GM13977 (cell line): Measurements from ENCODE around the gene BRS3.
"Not testable (repeated sequence)": the region's sequence is repeated elsewhere in the genome, so short reads cannot be mapped to it uniquely, and the experiment has no call there.

Experiments
- DNase-seq: peaks from one replicate; pipeline ENCODE4 v3.0.0; 2012; ENCODE audit warnings: low spot score
- CTCF ChIP-seq: IDR thresholded peaks from 2 replicates; pipeline ENCODE4 v1.5.1; 2012; ENCODE audit warnings: mild to moderate bottlenecking, control low read depth; ENCODE audit not compliant: insufficient read depth; ENCODE audit errors: extremely low read depth, missing control alignments
- in situ Hi-C: fragments of 300-500 bp; cut with MboI; formaldehyde crosslinking; loops from one replicate; pipeline ENCODE4 v1.12.0; 2022; ENCODE audit warnings: low sequenced_read_pairs, low pct_unique_long_range_greater_than_20kb, mixed read lengths, inconsistent platforms; ENCODE audit not compliant: unreplicated experiment

BRS3 gene

GRCh38 chrX:136487647-136488046 lies at the start of gene BRS3:
BRS3 (plus strand) TSS chrX:136487947; CDS start chrX:136488115, 168 bp downstream.
- TF ChIP-seq CTCF = no peak
- in situ Hi-C loops = no loop called here
- no peak for DNase-seq

- no peak for DNase-seq
- no peak for TF ChIP-seq CTCF
- in situ Hi-C loops = no loop called here
These were observed 49.6 kb upstream of the BRS3 start for GRCh38 chrX:136438192-136438591.

- DNase-seq, in situ Hi-C loops: not testable (repeated sequence)
These were observed 42.1 kb upstream of the BRS3 start for GRCh38 chrX:136445674-136446073.

- TF ChIP-seq CTCF = no peak
- in situ Hi-C loops = no loop called here
- no peak for DNase-seq
These were observed 41.5 kb upstream of the BRS3 start for GRCh38 chrX:136446208-136446607.

GRCh38 chrX:136447308-136447707 lies 40.4 kb upstream of the BRS3 start:
- TF ChIP-seq CTCF = no peak
- in situ Hi-C loops = no loop called here
- no peak for DNase-seq

GRCh38 chrX:136447968-136448367 lies 39.8 kb upstream of the BRS3 start:
- no peak for DNase-seq
- TF ChIP-seq CTCF = no peak
- in situ Hi-C loops = no loop called here

GRCh38 chrX:136450050-136450830 lies 37.5 kb upstream of the BRS3 start:
- no peak for TF ChIP-seq CTCF
- no peak for DNase-seq
- in situ Hi-C loops = no loop called here
